PFSK-1 (cell line): Measurements from ENCODE around the gene ENO2.

ENCODE experiments used
- POLR2AphosphoS5 ChIP-seq: IDR thresholded peaks from 2 replicates; pipeline ENCODE4 v1.6.1; 2012; ENCODE audit warnings: low read depth, mild to moderate bottlenecking, control low read depth, low read length, moderate library complexity
- REST ChIP-seq, 2 experiments: IDR thresholded peaks; 2 replicates each; pipeline versions ENCODE4 v1.6.1 to v1.8.0; 2011 to 2012; ENCODE audit warnings: low read depth in 2 of 2, low read length in 2 of 2, control low read depth in 1 of 2, inconsistent platforms in 1 of 2, mild to moderate bottlenecking in 1 of 2, moderate library complexity in 1 of 2; ENCODE audit not compliant: insufficient read depth in 1 of 2
- TAF1 ChIP-seq: IDR thresholded peaks from 2 replicates; pipeline ENCODE4 v1.6.1; 2012; ENCODE audit warnings: low read length, control low read depth, borderline replicate concordance; ENCODE audit not compliant: insufficient read depth

- no peak for TF ChIP-seq TAF1
- no peak for TF ChIP-seq POLR2AphosphoS5
- no peak for TF ChIP-seq REST (IDR thresholded peaks at IDR 0.05; ENCODE audit: insufficient read depth in 1 of 2, low read depth in 2 of 2, low read length in 2 of 2)
Observed at GRCh38 chr12:6957741-6958608, 43.6 kb downstream of the ENO2 start.
